ENCODE data around the gene LIPT2. TPM values are rescaled to one million over a fixed set of nuclear protein-coding genes. Genes with fewer than 3 reads are reported as not detected.

LIPT2 gene
- polyA plus RNA-seq, 1 of the 3 experiments (the other 2 are of a cell fraction) = 4.6 TPM

Small RNAs within 50 kb of the gene (small RNA-seq; reads per million reads assigned to genes)
- gene CYCSP27 = 0 reads per million in 7 experiments

Other genes with a start within 250 kb of the LIPT2 start
- gene P4HA3, start 182.1 kb downstream of the LIPT2 start, polyA plus RNA-seq (2012; rRNA removed) = 8.4 and 9.0 TPM in 2 replicates
- 0.90 and 1.0 TPM in 2 replicates for gene PGM2L1, start 95.3 kb downstream of the LIPT2 start, polyA plus RNA-seq (2012; rRNA removed)
- not detected in 2 replicates for gene KCNE3, start 26.2 kb downstream of the LIPT2 start, polyA plus RNA-seq (2012; rRNA removed)
- gene POLD3, start 98.9 kb upstream of the LIPT2 start, polyA plus RNA-seq (2012; rRNA removed) = 7.9 and 9.5 TPM in 2 replicates
- gene CHRDL2, start 237.7 kb upstream of the LIPT2 start, polyA plus RNA-seq (2012; rRNA removed) = not detected in 2 replicates